HG03060 (cell line): ENCODE data around the gene KIF3A.
"Not testable (repeated sequence)": the region's sequence is repeated elsewhere in the genome, so short reads cannot be mapped to it uniquely, and the experiment has no call there.

Experiments used
- ATAC-seq: cut with Tn5 transposase; IDR thresholded peaks from one replicate; pipeline ENCODE4 v1.9.1; 2021; ENCODE audit warnings: low read depth, moderate number of reproducible peaks; ENCODE audit not compliant: unreplicated experiment

Gene KIF3A

GRCh38 chr5:132733499-132734148 lies 3.7 kb downstream of the KIF3A start:
- ATAC-seq, result no peak

- ATAC-seq, result no peak
Observed at GRCh38 chr5:132729896-132730295, 7.5 kb downstream of the KIF3A start.

DNA sequence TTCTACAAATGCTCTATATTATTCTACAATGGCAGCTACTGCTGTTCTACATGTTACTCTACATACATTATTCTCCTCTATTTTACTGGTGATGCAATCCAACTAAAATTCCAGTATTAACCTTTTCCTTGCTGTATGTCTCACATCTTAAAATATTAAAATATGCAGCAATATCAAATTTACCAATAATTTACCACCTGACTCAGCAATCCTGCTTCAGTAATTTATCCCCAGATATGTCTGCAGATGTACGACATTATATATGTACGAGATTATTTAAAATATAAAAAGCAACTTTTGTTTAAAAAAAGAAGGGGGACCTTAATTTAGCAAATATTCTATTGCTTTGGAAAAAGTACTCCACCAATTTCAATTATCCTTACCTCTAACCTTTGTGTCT lies 11.6 kb downstream of the KIF3A start:
- ATAC-seq, result no peak

- no peak for ATAC-seq
Observed at GRCh38 chr5:132718544-132719312, 18.6 kb downstream of the KIF3A start.

GRCh38 chr5:132714456-132715307 lies 22.7 kb downstream of the KIF3A start:
- ATAC-seq, result no peak

- ATAC-seq, result no peak
Observed at GRCh38 chr5:132708645-132709044, 28.7 kb downstream of the KIF3A start.

- no peak for ATAC-seq
Observed at GRCh38 chr5:132704875-132705274, 32.5 kb downstream of the KIF3A start.

DNA sequence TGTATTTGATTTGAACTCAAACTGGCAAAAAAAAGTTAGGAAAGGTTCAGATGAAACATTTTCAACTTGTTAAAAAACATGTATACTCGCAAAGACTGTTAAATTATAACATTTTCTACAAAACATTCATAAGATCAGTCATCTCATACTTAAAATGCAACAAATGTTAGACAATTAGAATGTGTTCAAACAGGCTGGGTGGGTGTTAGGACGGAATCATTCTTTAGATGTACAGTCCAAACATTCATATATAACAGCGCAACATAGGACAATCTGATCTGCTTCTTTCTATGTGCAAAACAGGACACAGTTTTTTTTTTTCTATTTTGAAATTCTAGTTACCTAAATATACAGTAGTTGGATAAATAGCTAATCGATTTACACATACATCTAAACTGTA lies 41.4 kb downstream of the KIF3A start:
- no peak for ATAC-seq

DNA sequence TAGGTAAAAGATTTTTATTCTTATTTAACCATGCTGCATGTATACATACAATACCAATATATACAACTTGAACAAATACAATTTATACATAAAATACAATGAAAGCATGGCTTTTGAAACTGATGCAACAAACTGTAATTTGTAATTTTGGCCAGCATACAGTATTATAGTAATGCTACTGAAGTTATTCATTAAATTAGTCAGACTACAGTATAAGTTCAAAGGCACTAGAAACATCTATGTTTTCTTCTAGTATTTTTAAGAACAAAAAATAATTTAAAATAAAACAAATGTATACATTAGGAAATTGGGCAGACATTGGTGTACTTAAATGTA lies 44.7 kb downstream of the KIF3A start:
- no peak for ATAC-seq

DNA sequence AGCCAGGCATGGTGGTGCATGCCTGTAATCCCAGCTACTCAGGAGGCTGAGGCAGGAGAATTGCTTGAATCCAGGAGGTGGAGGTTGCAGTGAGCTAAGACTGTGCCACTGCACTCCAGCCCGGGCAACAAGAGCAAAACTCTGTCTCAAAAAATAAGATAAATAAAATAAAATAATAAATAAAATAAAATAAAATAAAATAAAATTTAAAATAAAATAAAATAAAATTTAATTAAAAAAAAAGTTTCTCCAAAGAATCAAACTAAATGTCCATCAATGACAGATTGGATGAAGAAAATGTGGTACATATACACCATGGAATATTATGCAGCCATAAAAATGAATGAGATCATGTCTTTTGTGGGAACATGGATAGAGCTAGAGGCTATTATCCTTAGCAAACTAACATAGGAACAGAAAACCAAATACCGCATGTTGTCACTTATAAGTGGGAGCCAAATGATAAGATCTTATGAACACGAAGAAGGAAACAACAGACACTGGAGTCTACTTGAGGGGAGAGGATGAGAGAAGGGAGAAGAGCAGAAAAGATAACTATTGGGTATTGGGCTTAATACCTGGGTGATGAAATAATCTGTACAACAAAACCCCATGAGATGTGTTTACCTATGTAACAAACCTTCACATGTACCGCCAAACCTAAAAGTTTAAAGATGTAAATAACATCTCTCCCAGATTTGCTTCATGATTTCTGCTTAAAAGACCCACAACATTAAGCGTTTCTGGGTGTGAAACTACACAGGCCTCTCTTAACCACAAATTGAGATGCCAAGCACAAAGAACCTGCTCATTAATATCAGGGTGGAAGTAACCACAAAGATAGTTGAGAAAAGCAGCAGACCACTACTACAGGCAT lies 45.4 kb downstream of the KIF3A start:
- not testable (repeated sequence) for ATAC-seq

DNA sequence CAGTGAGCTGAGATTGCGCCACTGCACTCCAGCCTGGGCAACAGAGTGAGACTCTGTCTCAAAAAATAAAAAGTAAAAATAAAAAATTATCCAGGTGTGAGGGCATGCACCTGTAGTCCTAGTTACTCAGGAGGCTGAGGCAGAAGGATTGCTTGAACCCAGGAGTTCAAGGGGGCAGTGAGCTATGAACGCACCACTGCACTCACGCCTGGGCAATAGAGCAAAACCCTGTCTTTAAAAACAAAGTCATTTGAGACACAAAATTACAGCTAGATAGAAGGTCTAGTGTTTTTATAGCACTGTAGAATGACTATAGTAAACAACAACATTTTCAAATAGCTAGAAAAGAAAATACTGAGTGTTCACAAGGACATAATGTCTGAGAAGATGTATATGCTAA lies 47.2 kb downstream of the KIF3A start:
- ATAC-seq, result no peak

- ATAC-seq, result no peak
Observed at GRCh38 chr5:132689513-132689912, 47.8 kb downstream of the KIF3A start.

GRCh38 chr5:132688536-132689339 lies 48.6 kb downstream of the KIF3A start:
- peak; percentile 46 for ATAC-seq

- ATAC-seq, result no peak
Observed at GRCh38 chr5:132687995-132688394, 49.4 kb downstream of the KIF3A start.

DNA sequence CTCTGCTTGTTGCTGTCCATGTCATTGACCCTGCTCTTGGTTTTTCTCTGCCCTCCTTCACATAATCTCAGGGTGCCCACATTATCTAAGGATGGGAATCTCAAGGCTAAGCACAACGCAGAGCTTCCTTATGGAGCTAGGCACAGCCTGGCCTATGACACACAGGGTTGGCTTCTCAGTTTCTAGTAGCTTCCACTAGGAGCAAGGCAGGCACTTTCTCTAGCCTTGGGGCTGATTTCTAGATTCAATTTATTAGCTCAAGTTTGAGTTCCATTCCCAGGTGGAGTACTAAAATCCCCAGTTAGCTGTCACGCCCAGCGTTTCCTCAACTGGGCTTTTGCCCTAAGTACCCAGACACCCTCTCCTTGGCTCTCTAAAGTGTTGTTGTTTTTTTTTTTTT lies 51.2 kb downstream of the KIF3A start:
- ATAC-seq, result no peak

- ATAC-seq, result no peak
Observed at GRCh38 chr5:132684922-132685720, 52.2 kb downstream of the KIF3A start.

DNA sequence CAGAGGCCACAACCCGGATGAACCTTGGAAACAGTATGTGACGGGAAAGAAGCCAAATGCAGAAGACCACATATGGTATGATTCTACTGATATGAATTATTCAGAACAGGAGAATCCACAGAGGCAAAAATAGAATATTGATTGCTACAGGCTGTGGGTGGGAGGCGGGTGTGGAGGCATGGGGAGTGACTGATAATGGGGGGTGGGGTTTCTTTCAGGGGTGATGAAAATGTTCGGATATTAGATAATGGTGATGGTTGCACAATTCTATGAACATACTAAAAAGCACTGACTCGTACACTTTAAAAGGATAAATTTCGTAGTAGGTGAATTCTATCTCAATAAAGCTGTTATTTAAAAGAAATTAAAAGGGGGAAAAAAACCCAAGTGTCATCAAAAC lies 52.9 kb downstream of the KIF3A start:
- no peak for ATAC-seq

GRCh38 chr5:132681983-132682382 lies 55.4 kb downstream of the KIF3A start:
- no peak for ATAC-seq

- ATAC-seq, result no peak
Observed at GRCh38 chr5:132681476-132681831, 55.9 kb downstream of the KIF3A start.
